ENCODE measurements around the gene HSD17B1.

The HSD17B1 gene

DNA sequence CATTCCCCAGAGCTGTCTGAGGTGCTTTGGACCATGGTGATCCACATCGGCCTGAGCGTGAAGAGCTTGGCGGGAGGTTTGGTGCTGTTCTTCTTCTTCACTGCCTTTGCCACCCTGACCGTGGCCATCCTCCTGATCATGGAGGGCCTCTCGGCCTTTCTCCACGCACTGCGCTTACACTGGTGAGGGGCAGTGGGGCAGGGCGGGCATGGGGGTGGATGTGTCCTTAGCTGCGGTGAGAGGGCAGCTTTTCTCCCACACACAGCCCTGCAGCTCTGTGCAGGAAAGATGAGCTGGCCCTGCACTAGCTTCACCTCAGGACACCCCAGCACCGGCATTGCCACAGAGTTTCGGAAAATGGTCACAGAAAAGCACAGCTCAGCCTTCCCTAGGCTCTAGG is 38.4 kb upstream of the HSD17B1 start:
- no peaks in the 10 kb centered on the region for H4K20me1 ChIP-seq (ENCODE audit: insufficient read depth, low read length)
- no peaks in the 10 kb centered on the region for H3K36me3 ChIP-seq (ENCODE audit: insufficient read depth, low read length)
- no peak overlapping the region for H3K9ac ChIP-seq (ENCODE audit: low read length)
- H3K9me3 ChIP-seq (ENCODE audit: low read length) = no peaks in the 10 kb centered on the region
- H2AFZ ChIP-seq (ENCODE audit: low read length) = no peak overlapping the region
- TF ChIP-seq, protein P1, sequence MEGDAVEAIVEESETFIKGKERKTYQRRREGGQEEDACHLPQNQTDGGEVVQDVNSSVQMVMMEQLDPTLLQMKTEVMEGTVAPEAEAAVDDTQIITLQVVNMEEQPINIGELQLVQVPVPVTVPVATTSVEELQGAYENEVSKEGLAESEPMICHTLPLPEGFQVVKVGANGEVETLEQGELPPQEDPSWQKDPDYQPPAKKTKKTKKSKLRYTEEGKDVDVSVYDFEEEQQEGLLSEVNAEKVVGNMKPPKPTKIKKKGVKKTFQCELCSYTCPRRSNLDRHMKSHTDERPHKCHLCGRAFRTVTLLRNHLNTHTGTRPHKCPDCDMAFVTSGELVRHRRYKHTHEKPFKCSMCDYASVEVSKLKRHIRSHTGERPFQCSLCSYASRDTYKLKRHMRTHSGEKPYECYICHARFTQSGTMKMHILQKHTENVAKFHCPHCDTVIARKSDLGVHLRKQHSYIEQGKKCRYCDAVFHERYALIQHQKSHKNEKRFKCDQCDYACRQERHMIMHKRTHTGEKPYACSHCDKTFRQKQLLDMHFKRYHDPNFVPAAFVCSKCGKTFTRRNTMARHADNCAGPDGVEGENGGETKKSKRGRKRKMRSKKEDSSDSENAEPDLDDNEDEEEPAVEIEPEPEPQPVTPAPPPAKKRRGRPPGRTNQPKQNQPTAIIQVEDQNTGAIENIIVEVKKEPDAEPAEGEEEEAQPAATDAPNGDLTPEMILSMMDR (IDR thresholded peaks at IDR 0.05; ENCODE audit: low read length) = no peak
- no peak for TF ChIP-seq EZH2 (IDR thresholded peaks at IDR 0.05; ENCODE audit: borderline replicate concordance, low read length)
- H3K27ac ChIP-seq (ENCODE audit: low read depth, low read length, poor library complexity, severe bottlenecking) = no peak overlapping the region
- no peak overlapping the region for H3K4me3 ChIP-seq (ENCODE audit: low read depth, low read length, poor library complexity, severe bottlenecking)
- no peaks in the 10 kb centered on the region; the same call in 1 of the 2 replicates for H3F3A ChIP-seq (ENCODE audit: insufficient read depth, low read length)
- H3K9me2 ChIP-seq (ENCODE audit: low read depth, low read length) = no peaks in the 10 kb centered on the region
- no peaks in the 10 kb centered on the region for H3K79me2 ChIP-seq (ENCODE audit: insufficient read depth, low read length)
- no peak overlapping the region for H3K4me2 ChIP-seq (ENCODE audit: low read length)
- no peaks in the 10 kb centered on the region for H3K4me1 ChIP-seq (ENCODE audit: insufficient read depth, low read length, severe bottlenecking)
- H3K27me3 ChIP-seq (ENCODE audit: insufficient read depth, low read length) = no peaks in the 10 kb centered on the region

DNA sequence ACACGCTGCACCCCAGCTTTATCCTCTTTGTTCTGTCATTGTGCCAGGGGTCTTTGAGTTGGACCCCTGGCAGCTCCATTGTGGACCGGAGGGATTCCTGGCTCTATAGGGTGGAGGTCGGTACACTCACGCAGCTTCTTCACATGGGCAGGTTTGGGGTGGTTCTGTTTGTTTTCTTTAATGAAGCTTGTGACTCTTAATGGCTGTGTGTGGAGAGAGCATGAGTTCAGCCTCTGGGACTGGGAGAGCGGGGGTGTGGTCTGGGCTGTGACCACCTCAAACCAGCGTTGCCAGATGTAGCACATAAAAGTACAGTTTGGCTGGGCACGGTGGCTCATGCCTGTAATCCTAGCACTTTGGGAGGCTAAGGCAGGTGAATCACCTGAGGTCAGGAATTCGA is 37.9 kb upstream of the HSD17B1 start:
- Histone ChIP-seq H3K27me3 (ENCODE audit: insufficient read depth, low read length) (no peaks in the 10 kb centered on the region), H3K4me3 (ENCODE audit: low read depth, low read length, poor library complexity, severe bottlenecking) (no peak overlapping the region), H3K36me3 (ENCODE audit: insufficient read depth, low read length) (no peaks in the 10 kb centered on the region), H2AFZ (ENCODE audit: low read length) (no peak overlapping the region), H3K9ac (ENCODE audit: low read length) (no peak overlapping the region), H4K20me1 (ENCODE audit: insufficient read depth, low read length) (no peaks in the 10 kb centered on the region), H3K4me2 (ENCODE audit: low read length) (no peak overlapping the region), H3K79me2 (ENCODE audit: insufficient read depth, low read length) (no peaks in the 10 kb centered on the region), H3K27ac (ENCODE audit: low read depth, low read length, poor library complexity, severe bottlenecking) (no peak overlapping the region), H3K9me2 (ENCODE audit: low read depth, low read length) (no peaks in the 10 kb centered on the region), H3F3A (ENCODE audit: insufficient read depth, low read length) (no peaks in the 10 kb centered on the region; the same call in 1 of the 2 replicates), H3K4me1 (ENCODE audit: insufficient read depth, low read length, severe bottlenecking) (no peaks in the 10 kb centered on the region), H3K9me3 (ENCODE audit: low read length) (no peaks in the 10 kb centered on the region)
- TF ChIP-seq, protein P1 (IDR thresholded peaks at IDR 0.05; ENCODE audit: low read length) = no peak
- no peak for TF ChIP-seq EZH2 (IDR thresholded peaks at IDR 0.05; ENCODE audit: borderline replicate concordance, low read length)

DNA sequence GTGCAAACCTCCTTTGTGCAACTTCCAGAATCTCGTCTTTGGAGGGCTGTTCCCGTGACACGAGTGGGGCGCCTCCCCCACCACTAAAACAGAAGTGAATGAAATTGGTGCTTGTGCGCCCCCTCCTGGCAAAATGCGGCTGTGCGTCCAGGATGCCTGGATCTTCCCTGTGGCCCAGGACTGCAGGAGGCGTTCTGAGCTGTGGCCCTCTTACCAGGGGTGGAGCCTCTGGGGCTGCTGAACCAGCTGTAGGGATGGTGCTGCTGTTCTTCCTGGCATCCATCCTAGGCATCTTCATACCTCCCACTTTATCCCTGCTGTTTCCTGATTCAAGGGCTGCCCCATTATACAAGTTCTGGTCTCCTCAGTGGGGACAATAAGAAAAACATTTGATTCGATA is 35.2 kb upstream of the HSD17B1 start:
- no peaks in the 10 kb centered on the region; the same call in 1 of the 2 replicates for H3F3A ChIP-seq (ENCODE audit: insufficient read depth, low read length)
- no peaks in the 10 kb centered on the region for H3K9me3 ChIP-seq (ENCODE audit: low read length)
- H3K27me3 ChIP-seq (ENCODE audit: insufficient read depth, low read length) = no peaks in the 10 kb centered on the region
- no peak overlapping the region for H3K9ac ChIP-seq (ENCODE audit: low read length)
- H2AFZ ChIP-seq (ENCODE audit: low read length) = no peak overlapping the region
- H3K4me2 ChIP-seq (ENCODE audit: low read length) = no peak overlapping the region
- no peaks in the 10 kb centered on the region for H3K79me2 ChIP-seq (ENCODE audit: insufficient read depth, low read length)
- H3K36me3 ChIP-seq (ENCODE audit: insufficient read depth, low read length) = peaks cover 10% of the 10 kb centered on the region; the same call in 1 of the 2 replicates
- H3K27ac ChIP-seq (ENCODE audit: low read depth, low read length, poor library complexity, severe bottlenecking) = no peak overlapping the region
- no peak overlapping the region for H3K4me3 ChIP-seq (ENCODE audit: low read depth, low read length, poor library complexity, severe bottlenecking)
- H3K9me2 ChIP-seq (ENCODE audit: low read depth, low read length) = no peaks in the 10 kb centered on the region
- TF ChIP-seq, protein P1 (IDR thresholded peaks at IDR 0.05; ENCODE audit: low read length) = peak; percentile 98
- TF ChIP-seq EZH2 (IDR thresholded peaks at IDR 0.05; ENCODE audit: borderline replicate concordance, low read length) = no peak
- H3K4me1 ChIP-seq (ENCODE audit: insufficient read depth, low read length, severe bottlenecking) = no peaks in the 10 kb centered on the region
- no peaks in the 10 kb centered on the region for H4K20me1 ChIP-seq (ENCODE audit: insufficient read depth, low read length)
